Measurements from ENCODE around the gene PRDM16. TPM values are rescaled to one million over a fixed set of nuclear protein-coding genes. Genes with fewer than 3 reads are reported as not detected.

The PRDM16 gene
- total RNA-seq, 1 donor from 2014 or later = 21.4 TPM

GRCh38 chr1:3311711-3312110, 242.7 kb downstream of the PRDM16 start:
- DNase-seq (ENCODE audit: low spot score) = no peak
- no peak overlapping the region for H3K27ac Mint-ChIP-seq (ENCODE audit: unreplicated experiment)
- H3K4me1 Mint-ChIP-seq (ENCODE audit: unreplicated experiment) = peaks cover 3% of the 10 kb centered on the region
- peaks cover 12% of the 10 kb centered on the region for H3K27me3 Mint-ChIP-seq (ENCODE audit: unreplicated experiment)
- peaks cover 12% of the 10 kb centered on the region for H3K36me3 Mint-ChIP-seq (ENCODE audit: low read depth, unreplicated experiment)
- H3K4me3 Mint-ChIP-seq (ENCODE audit: unreplicated experiment) = no peak overlapping the region
- H3K9me3 Mint-ChIP-seq (ENCODE audit: unreplicated experiment) = peaks cover 5% of the 10 kb centered on the region
- TF ChIP-seq CTCF (IDR thresholded peaks at IDR 0.05; ENCODE audit: unreplicated experiment) = no peak

GRCh38 chr1:3312310-3312897, 243.4 kb downstream of the PRDM16 start:
- peaks cover 3% of the 10 kb centered on the region for H3K4me1 Mint-ChIP-seq (ENCODE audit: unreplicated experiment)
- H3K27me3 Mint-ChIP-seq (ENCODE audit: unreplicated experiment) = peaks cover 11% of the 10 kb centered on the region
- peak overlapping the region; percentile 13 for H3K27ac Mint-ChIP-seq (ENCODE audit: unreplicated experiment)
- H3K36me3 Mint-ChIP-seq (ENCODE audit: low read depth, unreplicated experiment) = peaks cover 13% of the 10 kb centered on the region
- no peak for TF ChIP-seq CTCF (IDR thresholded peaks at IDR 0.05; ENCODE audit: unreplicated experiment)
- H3K9me3 Mint-ChIP-seq (ENCODE audit: unreplicated experiment) = peaks cover 7% of the 10 kb centered on the region
- no peak for DNase-seq (ENCODE audit: low spot score)
- H3K4me3 Mint-ChIP-seq (ENCODE audit: unreplicated experiment) = no peak overlapping the region

GRCh38 chr1:3312898-3313575, 244.0 kb downstream of the PRDM16 start:
- H3K4me1 Mint-ChIP-seq (ENCODE audit: unreplicated experiment) = peaks cover 3% of the 10 kb centered on the region
- peaks cover 7% of the 10 kb centered on the region for H3K9me3 Mint-ChIP-seq (ENCODE audit: unreplicated experiment)
- H3K27ac Mint-ChIP-seq (ENCODE audit: unreplicated experiment) = peak overlapping the region; percentile 13
- no peak for DNase-seq (ENCODE audit: low spot score)
- peaks cover 10% of the 10 kb centered on the region for H3K27me3 Mint-ChIP-seq (ENCODE audit: unreplicated experiment)
- no peak overlapping the region for H3K4me3 Mint-ChIP-seq (ENCODE audit: unreplicated experiment)
- TF ChIP-seq CTCF (IDR thresholded peaks at IDR 0.05; ENCODE audit: unreplicated experiment) = no peak
- H3K36me3 Mint-ChIP-seq (ENCODE audit: low read depth, unreplicated experiment) = peaks cover 13% of the 10 kb centered on the region

GRCh38 chr1:3313576-3313950, 244.6 kb downstream of the PRDM16 start:
- Mint-ChIP-seq H3K27me3 (ENCODE audit: unreplicated experiment) (peaks cover 13% of the 10 kb centered on the region), H3K4me1 (ENCODE audit: unreplicated experiment) (peaks cover 3% of the 10 kb centered on the region), H3K9me3 (ENCODE audit: unreplicated experiment) (peaks cover 7% of the 10 kb centered on the region), H3K36me3 (ENCODE audit: low read depth, unreplicated experiment) (peaks cover 17% of the 10 kb centered on the region), H3K4me3 (ENCODE audit: unreplicated experiment) (no peak overlapping the region), H3K27ac (ENCODE audit: unreplicated experiment) (no peak overlapping the region)
- DNase-seq (ENCODE audit: low spot score) = no peak
- no peak for TF ChIP-seq CTCF (IDR thresholded peaks at IDR 0.05; ENCODE audit: unreplicated experiment)
